Fibroblast of villous mesenchyme (primary cell): ENCODE results near the gene SH2B3. TPM values are rescaled to one million over a fixed set of nuclear protein-coding genes. Genes with fewer than 3 reads are reported as not detected.
"Not testable (repeated sequence)": the region's sequence is repeated elsewhere in the genome, so short reads cannot be mapped to it uniquely, and the experiment has no call there.

ENCODE experiments used
- DNase-seq: peaks from one replicate; pipeline ENCODE4 v3.0.0-alpha.2; 2010; ENCODE audit warnings: low read depth
- H3K4me3 ChIP-seq: 2 replicates; pipeline ENCODE4 v1.5.1; 2011; ENCODE audit warnings: low read depth, mild to moderate bottlenecking, low read length
- total RNA-seq: library from RNA; depleted of rRNA; stranded (reverse); fragments of >200 nt; gene quantifications from 2 replicates; pipeline ENCODE4 v1.2.3, GENCODE V29; 2012
- TF ChIP-seq, protein P1 (sequence below): IDR thresholded peaks from 2 replicates; pipeline ENCODE4 v1.5.1; 2012; ENCODE audit warnings: low read depth, mild to moderate bottlenecking, low read length; ENCODE audit not compliant: insufficient read depth

SH2B3 gene
- total RNA-seq, 1 donor: 42.7 TPM

DNA sequence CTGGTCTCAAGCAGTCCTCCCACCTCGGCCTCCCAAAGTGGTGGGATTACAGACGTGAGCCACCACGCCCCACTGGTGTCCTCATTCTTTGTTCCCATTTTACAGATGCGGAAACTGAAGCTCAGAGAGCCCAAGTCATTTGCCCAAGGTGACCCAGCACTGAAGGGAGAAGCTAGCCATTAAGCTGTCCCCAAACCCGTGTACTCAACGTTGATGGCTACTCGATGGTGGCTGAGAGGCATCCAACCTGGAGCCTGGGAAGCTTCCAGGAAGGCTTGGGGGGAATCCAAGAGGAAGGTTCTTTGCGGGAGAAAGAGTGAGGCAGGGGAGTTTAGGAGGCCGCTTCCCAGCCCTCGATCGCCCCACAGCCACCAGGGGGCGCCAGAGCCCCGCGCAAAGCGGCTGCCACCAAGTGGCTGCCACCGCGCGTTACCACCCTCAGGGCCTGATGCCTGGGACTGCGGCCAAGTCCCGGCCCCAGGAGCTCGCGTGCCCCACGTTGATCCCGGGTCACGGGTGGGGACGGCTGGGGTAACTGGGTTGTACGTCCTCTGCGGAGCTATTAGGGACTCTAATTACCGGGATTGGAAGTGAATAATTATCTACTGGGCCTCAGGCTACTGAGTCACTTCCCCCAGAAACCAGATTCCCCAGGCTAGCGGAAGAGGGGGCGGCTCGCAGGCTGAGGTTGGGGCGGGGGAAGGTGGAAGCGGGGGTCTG is 8.8 kb upstream of the SH2B3 start:
- H3K4me3 ChIP-seq: no peak overlapping the region
- DNase-seq: peak; percentile 81
- TF ChIP-seq, protein P1, sequence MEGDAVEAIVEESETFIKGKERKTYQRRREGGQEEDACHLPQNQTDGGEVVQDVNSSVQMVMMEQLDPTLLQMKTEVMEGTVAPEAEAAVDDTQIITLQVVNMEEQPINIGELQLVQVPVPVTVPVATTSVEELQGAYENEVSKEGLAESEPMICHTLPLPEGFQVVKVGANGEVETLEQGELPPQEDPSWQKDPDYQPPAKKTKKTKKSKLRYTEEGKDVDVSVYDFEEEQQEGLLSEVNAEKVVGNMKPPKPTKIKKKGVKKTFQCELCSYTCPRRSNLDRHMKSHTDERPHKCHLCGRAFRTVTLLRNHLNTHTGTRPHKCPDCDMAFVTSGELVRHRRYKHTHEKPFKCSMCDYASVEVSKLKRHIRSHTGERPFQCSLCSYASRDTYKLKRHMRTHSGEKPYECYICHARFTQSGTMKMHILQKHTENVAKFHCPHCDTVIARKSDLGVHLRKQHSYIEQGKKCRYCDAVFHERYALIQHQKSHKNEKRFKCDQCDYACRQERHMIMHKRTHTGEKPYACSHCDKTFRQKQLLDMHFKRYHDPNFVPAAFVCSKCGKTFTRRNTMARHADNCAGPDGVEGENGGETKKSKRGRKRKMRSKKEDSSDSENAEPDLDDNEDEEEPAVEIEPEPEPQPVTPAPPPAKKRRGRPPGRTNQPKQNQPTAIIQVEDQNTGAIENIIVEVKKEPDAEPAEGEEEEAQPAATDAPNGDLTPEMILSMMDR: peak; percentile 97

- H3K4me3 ChIP-seq: no peak overlapping the region
- TF ChIP-seq, protein P1: no peak
- DNase-seq: no peak
Measured at GRCh38 chr12:111398530-111398929, 7.2 kb upstream of the SH2B3 start.

- H3K4me3 ChIP-seq, DNase-seq: not testable (repeated sequence)
Measured at GRCh38 chr12:111399741-111400404, 5.8 kb upstream of the SH2B3 start.

DNA sequence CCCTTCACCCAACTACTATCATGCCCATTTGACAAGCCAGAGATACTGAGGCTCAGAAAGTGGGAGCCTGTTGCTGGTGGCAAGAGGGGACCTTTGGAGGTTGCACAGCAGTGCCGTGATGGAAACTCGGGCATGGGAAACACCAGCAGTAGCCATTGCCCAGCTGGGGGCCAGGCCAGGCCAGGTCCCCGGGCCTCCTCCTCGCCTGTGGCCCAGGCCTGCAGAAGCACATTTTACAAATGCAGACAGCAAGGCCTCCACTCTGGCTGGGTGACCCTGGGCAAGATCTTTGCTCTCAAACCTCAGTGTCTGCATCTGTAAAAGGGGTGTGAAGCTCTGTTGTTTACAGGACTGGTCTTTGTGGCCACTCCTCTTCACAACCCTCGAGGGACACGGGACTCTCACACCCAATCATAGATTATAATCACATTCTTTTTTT is 4.5 kb upstream of the SH2B3 start:
- TF ChIP-seq, protein P1: no peak
- no peak overlapping the region for H3K4me3 ChIP-seq
- no peak for DNase-seq

- not testable (repeated sequence) for H3K4me3 ChIP-seq, DNase-seq
Measured at GRCh38 chr12:111402490-111402824, 3.3 kb upstream of the SH2B3 start.

DNA sequence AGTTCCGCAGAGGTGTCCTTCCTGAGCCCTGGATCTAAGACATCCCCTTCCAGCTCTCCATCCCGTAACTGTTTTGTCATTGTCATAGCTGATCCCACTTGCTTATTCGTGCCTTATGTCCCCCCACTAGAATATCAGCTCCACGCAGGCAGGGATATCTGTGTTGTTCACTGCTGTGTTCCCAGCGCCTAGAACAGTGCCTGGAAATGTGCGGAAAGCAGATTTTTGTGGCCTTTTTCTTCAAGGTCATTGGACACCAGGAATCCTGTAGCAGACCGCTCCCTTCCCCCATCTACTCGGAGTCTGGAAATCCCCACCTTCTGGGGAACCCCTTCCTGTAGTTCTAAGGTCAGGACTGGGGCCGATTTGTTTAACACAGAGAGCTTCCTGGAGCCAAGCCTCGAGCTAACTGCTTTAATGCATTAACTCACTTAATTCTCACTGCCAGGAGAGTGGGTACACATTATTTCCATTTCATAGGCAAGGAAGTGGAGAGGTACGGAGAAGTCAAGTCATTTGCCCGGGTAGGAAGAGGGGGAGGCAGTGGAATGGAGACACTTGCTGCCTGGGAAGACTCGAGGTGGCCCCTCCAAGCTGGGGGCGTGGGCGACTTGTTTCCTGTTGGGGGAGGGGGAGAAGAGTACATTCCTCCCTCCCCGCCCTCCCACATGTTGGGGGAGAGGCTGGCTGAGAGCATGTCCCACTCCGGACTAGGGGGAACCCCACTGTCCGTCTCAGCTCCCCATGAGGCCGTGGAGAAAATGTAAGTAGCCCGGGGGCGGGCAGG is 1.2 kb upstream of the SH2B3 start:
- H3K4me3 ChIP-seq: peak overlapping the region; percentile 82
- TF ChIP-seq, protein P1: no peak
- peak; percentile 49 for DNase-seq

GRCh38 chr12:111405149-111405858 is 419 bp upstream of the SH2B3 start:
- peak; percentile 97 for DNase-seq
- H3K4me3 ChIP-seq: peak overlapping the region; percentile 82
- TF ChIP-seq, protein P1: peak; percentile 39
